Common myeloid progenitor, CD34-positive (primary cell): Measurements from ENCODE around the gene MC3R.

Experiments used
- CTCF ChIA-PET: fragments of 350-600 bp; sonication (Branson Sonifier 250); formaldehyde crosslinking; loops from one replicate; lab custom pipeline; 2021; ENCODE audit warnings: antibody characterized with exemption; lab: Charles Lee
- POLR2A ChIA-PET: fragments of 350-600 bp; sonication (Branson Sonifier 250); formaldehyde crosslinking; loops from one replicate; lab custom pipeline; 2021; ENCODE audit warnings: antibody characterized with exemption; lab: Charles Lee
- DNase-seq, 3 donors: peaks; one replicate each; pipeline versions ENCODE4 v3.0.0 to v3.0.0-alpha.2; 2013
- H3K27ac ChIP-seq, 2 experiments: 1 replicate in 1 of 2; 2 replicates in 1 of 2; pipeline ENCODE4 v1.7.0; 2013; ENCODE audit warnings: inconsistent platforms in 2 of 2, low read length in 2 of 2, mild to moderate bottlenecking in 2 of 2, low read depth in 1 of 2, moderate library complexity in 1 of 2; ENCODE audit not compliant: severe bottlenecking in 2 of 2, insufficient read depth in 1 of 2, poor library complexity in 1 of 2
- H3K27me3 ChIP-seq, 5 experiments: replicated peaks in 2 of 5; 1 replicate in 3 of 5; 2 replicates in 2 of 5; pipeline versions ENCODE4 v1.6.1 to v1.7.0; 2013; ENCODE audit warnings: low read length in 4 of 5, mild to moderate bottlenecking in 2 of 5, moderate library complexity in 2 of 5, inconsistent platforms in 1 of 5; ENCODE audit not compliant: insufficient read depth in 5 of 5, control insufficient read depth in 4 of 5
- H3K36me3 ChIP-seq, 4 experiments: 1 replicate in 2 of 4; 2 replicates in 2 of 4; pipeline versions ENCODE4 v1.6.1 to v1.7.0; 2013; ENCODE audit warnings: low read length in 3 of 4, control low read depth in 1 of 4, mild to moderate bottlenecking in 1 of 4; ENCODE audit not compliant: control insufficient read depth in 4 of 4, insufficient read depth in 4 of 4
- H3K4me1 ChIP-seq, 4 experiments: 1 replicate in 3 of 4; 2 replicates in 1 of 4; pipeline versions ENCODE4 v1.6.1 to v1.7.1; 2013; ENCODE audit warnings: low read length in 3 of 4, mild to moderate bottlenecking in 3 of 4, control low read depth in 1 of 4, inconsistent platforms in 1 of 4, moderate library complexity in 1 of 4; ENCODE audit not compliant: control insufficient read depth in 4 of 4, insufficient read depth in 4 of 4; ENCODE audit errors: control extremely low read depth in 1 of 4
- H3K4me3 ChIP-seq, 7 experiments: 1 replicate in 4 of 7; 2 replicates in 3 of 7; pipeline versions ENCODE4 v1.5.1 to v1.7.0; 2013; ENCODE audit warnings: mild to moderate bottlenecking in 7 of 7, low read length in 6 of 7, moderate library complexity in 6 of 7, inconsistent platforms in 2 of 7, low read depth in 2 of 7, control low read depth in 1 of 7; ENCODE audit not compliant: insufficient read depth in 4 of 7, control insufficient read depth in 1 of 7; ENCODE audit errors: extremely low read depth in 1 of 7
- H3K9me3 ChIP-seq, 5 experiments: 1 replicate in 4 of 5; 2 replicates in 1 of 5; pipeline versions ENCODE4 v1.6.1 to v1.7.1; 2013; ENCODE audit warnings: low read length in 4 of 5, mild to moderate bottlenecking in 2 of 5, inconsistent platforms in 1 of 5, low read depth in 1 of 5, moderate library complexity in 1 of 5; ENCODE audit not compliant: control insufficient read depth in 4 of 5, insufficient read depth in 2 of 5; ENCODE audit errors: control extremely low read depth in 1 of 5
- WGBS: methylation state at CpG from one replicate; pipeline ENCODE4 v1.1.5; 2013; ENCODE audit not compliant: insufficient coverage; 5-methylcytosine and 5-hydroxymethylcytosine counted together

The MC3R gene

DNA sequence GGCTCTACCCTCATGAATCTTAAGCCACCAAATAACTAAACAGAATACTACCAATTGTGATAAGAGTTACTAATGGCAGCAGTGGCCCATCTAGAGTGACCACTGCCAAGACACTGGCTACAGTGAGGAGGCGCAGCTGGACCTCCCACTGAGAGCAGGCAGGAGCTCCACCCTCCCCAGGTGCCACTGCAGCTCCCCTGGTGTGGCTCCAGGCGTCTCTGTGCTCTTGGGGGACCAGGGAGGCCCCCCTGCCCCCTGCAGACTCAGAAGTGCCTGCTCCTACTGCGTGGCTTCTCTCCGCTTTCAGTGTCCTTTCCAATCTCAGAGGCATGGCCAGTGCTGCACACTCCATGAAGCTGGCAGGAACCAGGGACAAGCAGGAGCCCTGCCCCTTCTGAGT lies 23.4 kb downstream of the MC3R start:
- H3K4me3 ChIP-seq: no peak overlapping the region
- H3K27me3 ChIP-seq: peaks cover 0 to 9% (median 0%) of the 10 kb centered on the region in 5 experiments
- no peaks in the 10 kb centered on the region for H3K36me3 ChIP-seq
- 62% methylated on average over 4 of the region's 4 CpGs for WGBS
- H3K4me1 ChIP-seq: no peaks in the 10 kb centered on the region
- ChIA-PET CTCF (no interaction called here), POLR2A (no interaction called here)
- H3K27ac ChIP-seq: no peak overlapping the region
- H3K9me3 ChIP-seq: no peaks in the 10 kb centered on the region
- no peak for DNase-seq

DNA sequence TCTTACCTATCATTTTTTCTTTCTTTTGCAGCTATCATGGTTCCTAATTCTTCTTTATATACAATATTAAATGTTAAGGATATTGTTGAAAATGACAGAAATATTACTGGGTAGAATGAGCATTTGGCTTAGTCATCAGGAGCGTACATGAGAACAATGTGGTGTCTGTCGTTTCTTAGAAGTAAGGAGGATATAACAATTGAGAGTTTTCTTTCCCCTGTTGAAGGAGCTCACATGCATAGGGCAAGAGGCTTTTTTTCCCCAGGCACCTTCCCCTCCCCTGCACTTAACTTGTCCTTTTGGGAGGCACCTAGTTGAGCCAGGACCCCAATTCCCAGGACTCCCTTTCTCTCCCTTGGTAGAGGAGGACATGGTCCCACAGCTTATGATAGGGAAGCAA lies 25.0 kb downstream of the MC3R start:
- Histone ChIP-seq H3K27me3 (peaks cover 0 to 6% (median 0%) of the 10 kb centered on the region in 5 experiments), H3K27ac (no peak overlapping the region), H3K36me3 (no peaks in the 10 kb centered on the region), H3K4me3 (no peak overlapping the region), H3K4me1 (no peaks in the 10 kb centered on the region), H3K9me3 (peaks cover 0 to 6% (median 0%) of the 10 kb centered on the region in 5 experiments)
- no CpG with 5 or more reads among the region's 2 CpGs for WGBS
- ChIA-PET POLR2A (no interaction called here), CTCF (no interaction called here)
- no peak for DNase-seq

DNA sequence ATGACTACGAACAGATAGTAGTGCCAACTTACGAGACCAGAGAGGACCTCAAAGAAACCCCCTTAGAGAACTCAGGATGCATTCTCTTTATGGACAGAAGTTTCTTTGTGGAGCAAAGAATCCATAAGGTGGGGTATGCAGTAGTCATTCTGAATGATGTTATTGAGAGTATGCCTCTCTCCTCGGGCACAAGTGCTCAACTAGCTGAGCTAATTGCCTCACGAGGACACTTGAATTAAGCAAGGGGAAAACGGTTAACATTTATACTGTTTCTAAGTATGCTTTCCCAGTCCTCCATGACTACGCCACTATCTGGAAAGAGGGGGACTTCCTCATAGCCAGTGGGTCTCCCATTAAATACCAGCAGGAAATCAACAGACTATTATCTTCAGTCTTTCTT lies 25.6 kb downstream of the MC3R start:
- Histone ChIP-seq H3K27ac (no peak overlapping the region), H3K4me1 (no peaks in the 10 kb centered on the region), H3K9me3 (peaks cover 0 to 6% (median 0%) of the 10 kb centered on the region in 5 experiments), H3K36me3 (no peaks in the 10 kb centered on the region), H3K4me3 (no peak overlapping the region), H3K27me3 (peaks cover 0 to 6% (median 0%) of the 10 kb centered on the region in 5 experiments)
- ChIA-PET POLR2A (no interaction called here), CTCF (no interaction called here)
- WGBS: 96% methylated on average over 3 of the region's 6 CpGs
- DNase-seq: no peak

DNA sequence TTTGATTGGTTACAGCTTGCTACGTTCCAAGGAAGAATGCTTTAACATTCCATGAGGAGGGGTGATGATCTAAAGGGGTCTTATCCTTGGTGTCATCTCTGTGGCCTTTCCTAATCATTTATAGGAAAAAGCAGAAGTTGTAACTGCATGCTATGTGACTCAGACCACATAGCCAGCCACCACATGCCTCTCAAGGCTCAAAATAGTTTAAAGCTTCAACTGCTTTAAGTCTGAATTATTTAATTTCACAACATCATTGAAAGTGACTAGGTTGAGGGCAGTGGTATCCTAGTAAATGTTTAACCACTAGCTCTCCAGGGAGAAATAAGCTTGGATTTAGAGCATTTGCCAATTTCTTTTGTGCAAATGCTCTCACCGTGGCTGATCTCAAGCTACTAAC lies 29.7 kb downstream of the MC3R start:
- no peak overlapping the region for H3K27ac ChIP-seq
- H3K9me3 ChIP-seq: peaks cover 0 to 6% (median 0%) of the 10 kb centered on the region in 5 experiments
- CTCF ChIA-PET: no interaction called here
- H3K4me1 ChIP-seq: no peaks in the 10 kb centered on the region
- POLR2A ChIA-PET: no interaction called here
- no peak overlapping the region for H3K4me3 ChIP-seq
- no CpG with 5 or more reads among the region's 2 CpGs for WGBS
- DNase-seq: peak in 2 of 3 donors; percentile 10 to 19
- H3K36me3 ChIP-seq: no peaks in the 10 kb centered on the region
- H3K27me3 ChIP-seq: no peaks in the 10 kb centered on the region

DNA sequence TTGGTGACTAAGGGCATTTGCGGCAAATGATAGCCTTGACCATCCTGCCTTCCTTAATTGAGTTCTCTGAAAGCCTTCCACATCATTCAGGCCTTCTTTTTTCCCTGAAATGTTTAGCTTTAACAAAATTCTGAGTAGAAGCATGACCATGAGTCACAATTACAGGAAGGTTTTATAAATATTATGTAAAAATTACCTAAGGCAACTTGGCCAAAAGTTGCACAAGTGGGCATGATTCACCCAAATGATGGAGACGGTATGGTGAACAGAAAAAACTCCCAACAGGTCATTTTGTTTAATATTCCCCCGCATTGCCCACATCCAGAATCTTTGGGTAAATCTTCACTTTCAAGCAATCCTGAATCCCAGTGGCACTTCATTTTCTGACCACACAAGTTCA lies 37.0 kb downstream of the MC3R start:
- CTCF ChIA-PET: no interaction called here
- H3K27ac ChIP-seq: no peak overlapping the region
- no peak overlapping the region for H3K4me3 ChIP-seq
- POLR2A ChIA-PET: no interaction called here
- H3K27me3 ChIP-seq: peaks cover 0 to 3% (median 0%) of the 10 kb centered on the region in 5 experiments
- 92% methylated on average over 2 of the region's 3 CpGs for WGBS
- no peaks in the 10 kb centered on the region for H3K4me1 ChIP-seq
- no peaks in the 10 kb centered on the region for H3K36me3 ChIP-seq
- no peak for DNase-seq
- H3K9me3 ChIP-seq: no peaks in the 10 kb centered on the region

DNA sequence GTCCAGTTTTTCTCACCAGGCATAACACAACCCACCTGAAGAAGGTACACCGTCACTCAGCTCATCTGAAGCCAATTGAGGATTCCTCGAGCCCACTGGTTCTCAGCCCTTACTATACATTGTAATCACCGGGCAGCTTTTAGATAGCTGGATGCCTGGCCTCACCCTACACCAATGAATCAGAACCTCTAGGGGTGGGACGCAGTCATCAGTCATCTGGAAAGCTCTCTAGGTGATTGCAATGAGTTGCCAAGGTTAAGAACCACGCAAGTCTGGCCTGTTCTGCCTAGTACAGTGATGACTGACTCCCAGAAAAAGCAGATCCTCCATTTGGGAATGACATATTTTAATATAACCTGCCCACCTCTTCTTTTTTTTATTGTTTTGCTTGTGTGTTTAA lies 41.1 kb downstream of the MC3R start:
- DNase-seq: no peak
- no peak overlapping the region for H3K27ac ChIP-seq
- H3K4me3 ChIP-seq: no peak overlapping the region
- CTCF ChIA-PET: no interaction called here
- 93% methylated on average over 4 of the region's 5 CpGs for WGBS
- peaks cover 0 to 4% (median 0%) of the 10 kb centered on the region in 5 experiments for H3K27me3 ChIP-seq
- no peaks in the 10 kb centered on the region for H3K36me3 ChIP-seq
- no peaks in the 10 kb centered on the region for H3K4me1 ChIP-seq
- POLR2A ChIA-PET: no interaction called here
- no peaks in the 10 kb centered on the region for H3K9me3 ChIP-seq

DNA sequence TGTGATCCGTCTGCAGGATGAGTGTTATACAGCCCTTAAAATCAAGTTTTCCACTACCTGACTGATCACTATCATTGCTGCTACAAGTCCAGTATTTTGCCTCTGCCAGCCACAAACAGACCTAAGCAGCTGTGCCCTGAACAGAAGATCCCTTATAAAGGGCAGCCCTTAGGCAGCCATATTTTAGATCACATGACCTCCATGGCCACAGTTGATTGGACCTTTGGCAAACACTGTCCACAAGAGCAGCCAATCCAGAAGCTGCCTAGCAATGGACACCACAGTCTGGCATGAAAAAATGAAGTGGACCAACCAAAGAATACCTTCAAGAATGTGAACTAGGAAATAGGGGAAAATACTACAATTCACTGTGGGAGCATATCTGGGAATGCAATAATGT lies 50.8 kb downstream of the MC3R start:
- H3K27ac ChIP-seq: no peak overlapping the region
- no peak overlapping the region for H3K4me3 ChIP-seq
- CTCF ChIA-PET: no interaction called here
- H3K27me3 ChIP-seq: peaks cover 0 to 14% (median 0%) of the 10 kb centered on the region in 5 experiments
- H3K9me3 ChIP-seq: no peaks in the 10 kb centered on the region
- 100% methylated on average over 1 of the region's 1 CpG for WGBS
- POLR2A ChIA-PET: no interaction called here
- DNase-seq: no peak
- H3K4me1 ChIP-seq: no peaks in the 10 kb centered on the region
- H3K36me3 ChIP-seq: no peaks in the 10 kb centered on the region
